Measurements from ENCODE around the gene TMEM131L.
A peak's percentile ranks its signal among the peaks of the same experiment; 100 is the strongest.

Gene TMEM131L

DNA sequence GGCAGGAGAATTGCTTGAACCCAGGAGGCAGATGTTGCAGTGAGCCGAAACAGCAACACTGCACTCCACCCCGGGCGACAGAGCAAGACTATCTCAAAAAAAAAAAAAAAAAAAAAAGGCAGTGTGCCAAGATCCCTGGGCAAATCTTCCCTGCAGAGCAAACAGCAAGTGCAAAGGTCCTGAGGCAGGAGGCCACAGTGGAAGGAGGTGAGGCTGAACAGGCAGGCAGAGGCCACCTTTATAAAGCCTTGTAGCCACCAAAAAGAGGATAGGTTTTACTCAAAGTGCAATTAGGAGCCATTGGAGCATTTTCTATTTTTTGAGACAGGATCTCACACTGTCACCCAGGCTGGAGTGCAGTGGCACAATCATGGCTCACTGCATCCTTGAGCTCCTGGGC is 172.8 kb downstream of the TMEM131L start:
- ChIA-PET CTCF (interaction anchor here (0.9 to 1.7 kb wide), 3 partner anchors 9 to 206 kb away, joined by 3 to 9 read pairs (median 7); no protein-coding TSS in a partner anchor), POLR2A (no interaction called here)
- TF ChIP-seq, protein P1, sequence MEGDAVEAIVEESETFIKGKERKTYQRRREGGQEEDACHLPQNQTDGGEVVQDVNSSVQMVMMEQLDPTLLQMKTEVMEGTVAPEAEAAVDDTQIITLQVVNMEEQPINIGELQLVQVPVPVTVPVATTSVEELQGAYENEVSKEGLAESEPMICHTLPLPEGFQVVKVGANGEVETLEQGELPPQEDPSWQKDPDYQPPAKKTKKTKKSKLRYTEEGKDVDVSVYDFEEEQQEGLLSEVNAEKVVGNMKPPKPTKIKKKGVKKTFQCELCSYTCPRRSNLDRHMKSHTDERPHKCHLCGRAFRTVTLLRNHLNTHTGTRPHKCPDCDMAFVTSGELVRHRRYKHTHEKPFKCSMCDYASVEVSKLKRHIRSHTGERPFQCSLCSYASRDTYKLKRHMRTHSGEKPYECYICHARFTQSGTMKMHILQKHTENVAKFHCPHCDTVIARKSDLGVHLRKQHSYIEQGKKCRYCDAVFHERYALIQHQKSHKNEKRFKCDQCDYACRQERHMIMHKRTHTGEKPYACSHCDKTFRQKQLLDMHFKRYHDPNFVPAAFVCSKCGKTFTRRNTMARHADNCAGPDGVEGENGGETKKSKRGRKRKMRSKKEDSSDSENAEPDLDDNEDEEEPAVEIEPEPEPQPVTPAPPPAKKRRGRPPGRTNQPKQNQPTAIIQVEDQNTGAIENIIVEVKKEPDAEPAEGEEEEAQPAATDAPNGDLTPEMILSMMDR (IDR thresholded peaks at IDR 0.05; ENCODE audit: control extremely low read depth, extremely low read depth, low read depth, missing control alignments) = no peak
- no peak for DNase-seq (ENCODE audit: extremely low spot score)

DNA sequence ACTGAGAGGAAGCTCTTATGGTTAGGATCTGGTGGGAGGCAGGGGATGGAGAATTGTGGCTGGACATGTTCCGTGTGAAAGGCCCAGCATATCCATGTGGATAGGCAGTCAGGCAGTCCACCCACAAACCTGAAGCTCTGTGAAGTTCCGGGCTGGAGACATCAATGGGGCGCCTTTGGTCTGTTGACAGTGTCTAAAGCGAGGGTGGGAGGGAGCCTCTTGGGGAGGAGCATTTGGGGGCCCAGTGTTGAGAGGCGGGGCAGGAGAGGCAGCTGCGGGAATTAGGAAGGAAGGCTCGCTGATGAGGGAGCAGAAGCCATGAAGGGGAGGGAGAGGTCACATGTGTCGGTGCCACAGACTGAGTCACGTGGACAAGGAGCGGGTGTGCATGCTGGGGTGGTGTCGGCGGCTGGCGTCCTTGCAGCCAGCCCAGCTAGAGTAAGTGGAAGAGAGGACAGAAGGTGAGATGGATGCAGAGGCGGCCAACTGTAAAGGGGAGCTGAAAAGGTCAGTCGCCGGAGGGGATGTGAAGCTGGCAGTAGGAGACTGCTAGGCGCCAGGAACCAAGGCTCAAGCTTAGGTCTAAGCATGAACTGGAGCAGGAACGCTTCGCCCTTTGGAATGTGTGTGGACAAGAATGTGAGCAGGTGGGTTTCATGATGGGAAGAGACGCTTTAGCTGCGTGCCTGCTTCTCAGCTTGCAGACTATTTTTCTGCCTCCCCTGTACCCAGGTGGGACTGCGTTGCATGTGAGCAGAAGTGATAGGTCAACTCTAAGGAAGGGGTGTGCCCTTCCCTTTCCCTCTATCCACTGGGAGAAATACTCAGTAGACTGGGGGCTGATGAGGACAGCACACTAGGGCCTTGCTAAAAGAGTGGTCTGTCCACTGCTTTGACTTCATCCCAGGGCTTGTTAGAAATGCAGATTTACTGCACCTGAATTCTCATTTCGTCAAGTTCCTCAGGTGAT is 174.0 kb downstream of the TMEM131L start:
- TF ChIP-seq, protein P1 (IDR thresholded peaks at IDR 0.05; ENCODE audit: control extremely low read depth, extremely low read depth, low read depth, missing control alignments) = no peak
- POLR2A ChIA-PET = no interaction called here
- CTCF ChIA-PET = interaction anchor here (0.9 to 1.7 kb wide), 4 partner anchors 8 to 296 kb away, joined by 3 to 9 read pairs (median 5); no protein-coding TSS in a partner anchor
- no peak for DNase-seq (ENCODE audit: extremely low spot score)

DNA sequence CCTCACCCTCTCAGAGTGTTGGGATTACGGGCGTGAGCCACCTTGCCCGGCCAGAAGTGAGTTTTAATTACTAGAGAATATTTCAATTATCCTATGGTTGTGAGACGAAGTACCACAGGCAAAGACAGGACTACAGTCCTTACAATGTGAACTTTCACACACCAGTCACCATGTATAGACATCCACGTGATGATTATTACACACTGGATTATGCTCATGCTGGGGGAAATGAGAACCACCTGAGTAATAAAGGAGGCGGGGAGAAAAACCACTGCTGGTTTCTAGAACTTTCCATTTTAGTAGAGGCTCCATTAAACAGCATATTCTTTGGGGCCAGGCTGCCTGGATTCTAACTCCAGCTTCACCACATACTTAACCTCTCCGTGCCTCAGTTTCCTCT is 175.4 kb downstream of the TMEM131L start:
- TF ChIP-seq, protein P1 (IDR thresholded peaks at IDR 0.05; ENCODE audit: control extremely low read depth, extremely low read depth, low read depth, missing control alignments) = no peak
- ChIA-PET CTCF (interaction anchor here (0.9 to 2.1 kb wide), 3 partner anchors 13 to 499 kb away, joined by 3 to 4 read pairs (median 3); no protein-coding TSS in a partner anchor), POLR2A (no interaction called here)
- no peak for DNase-seq (ENCODE audit: extremely low spot score)

DNA sequence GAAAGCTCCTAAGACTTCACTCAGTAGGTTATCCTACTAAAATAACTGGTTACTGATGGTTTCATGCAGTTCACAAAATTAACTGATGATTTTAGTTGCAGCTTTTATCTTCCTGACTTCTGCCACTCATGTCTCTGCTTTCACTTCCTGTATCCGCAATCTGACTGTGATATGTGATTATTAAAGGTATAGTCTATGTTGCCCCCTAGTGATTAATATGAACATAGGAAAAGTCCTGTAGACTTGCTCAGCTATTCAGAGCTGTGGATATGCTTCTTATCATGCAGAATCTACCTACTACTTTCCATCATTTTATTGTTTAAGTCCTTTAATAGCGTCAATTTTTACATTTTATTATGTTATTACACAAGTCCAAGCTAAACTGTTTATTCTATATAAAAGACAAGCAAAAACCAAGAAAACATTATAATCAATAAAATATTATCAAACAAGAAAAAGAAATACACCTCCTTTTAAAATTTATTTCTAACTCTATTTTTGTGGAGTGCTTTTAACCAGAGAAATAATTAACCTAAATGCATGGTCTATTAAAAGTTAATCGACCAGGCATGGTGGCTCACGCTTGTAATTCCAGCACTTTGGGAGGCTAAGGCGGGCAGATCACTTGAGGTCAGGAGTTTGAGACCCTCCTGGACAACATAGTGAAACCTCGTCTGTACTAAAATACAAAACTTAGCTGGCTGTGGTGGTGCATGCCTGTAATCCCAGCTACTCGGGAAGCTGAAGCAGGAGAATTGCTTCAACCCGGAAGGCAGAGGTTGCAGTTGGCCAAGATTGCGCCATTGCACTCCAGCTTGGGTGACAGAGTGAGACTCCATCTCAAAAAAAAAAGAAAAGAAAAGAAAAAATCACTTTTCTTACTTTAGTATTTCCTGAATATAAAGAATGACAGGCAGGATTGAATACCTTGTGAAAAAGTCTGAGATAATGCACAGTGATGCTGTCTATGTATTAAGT is 177.5 kb downstream of the TMEM131L start:
- ChIA-PET CTCF (interaction anchor here (0.7 to 3.2 kb wide), 40 partner anchors 8 to 560 kb away, joined by 3 to 48 read pairs (median 4); partner anchors contain the start of genes MND1, TLR2 and TMEM131L), POLR2A (interaction anchor here (0.6 kb wide), 1 partner anchor 142 kb away, joined by 4 read pairs; no protein-coding TSS in a partner anchor)
- peak; percentile 74 for DNase-seq (ENCODE audit: extremely low spot score)
- TF ChIP-seq, protein P1 (IDR thresholded peaks at IDR 0.05; ENCODE audit: control extremely low read depth, extremely low read depth, low read depth, missing control alignments) = peak; percentile 53

DNA sequence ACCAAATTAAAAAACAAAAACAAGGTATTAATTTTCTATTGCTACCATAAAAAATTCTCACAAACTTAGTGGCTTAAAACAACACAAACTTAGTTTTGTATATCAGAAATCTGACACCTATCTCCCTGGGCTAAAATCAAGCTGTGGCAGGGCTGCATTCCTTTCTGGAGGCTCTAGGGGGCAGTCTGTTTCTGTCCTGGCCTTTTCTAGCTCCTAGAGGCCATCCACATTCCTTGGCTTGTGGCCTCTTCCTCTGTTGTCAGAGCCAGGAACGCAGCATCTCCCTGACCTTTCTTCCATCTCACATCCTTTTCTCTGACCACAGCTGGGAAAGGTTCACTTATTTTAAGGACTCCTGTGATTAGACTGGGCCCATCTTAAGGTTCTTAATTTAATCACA is 179.0 kb downstream of the TMEM131L start:
- DNase-seq (ENCODE audit: extremely low spot score) = no peak
- ChIA-PET CTCF (interaction anchor here (0.9 to 3.2 kb wide), 4 partner anchors 10 to 301 kb away, joined by 3 to 48 read pairs (median 11); partner anchors contain the start of gene MND1), POLR2A (no interaction called here)
- TF ChIP-seq, protein P1 (IDR thresholded peaks at IDR 0.05; ENCODE audit: control extremely low read depth, extremely low read depth, low read depth, missing control alignments) = peak; percentile 6

Data from GM10248 (cell line).